ENCODE results near the gene MAP7. TPM values are rescaled to one million over a fixed set of nuclear protein-coding genes. Genes with fewer than 3 reads are reported as not detected.
A peak's percentile ranks its signal among the peaks of the same experiment; 100 is the strongest.

Gene MAP7
- total and polyA plus RNA-seq, 9 of the 15 experiments (the other 6 are each of a cell fraction or from before 2014, with no cell fraction given) = 0.76 to 7.7 (median 3.9) TPM

- no peak for TF ChIP-seq ZBTB40 (IDR thresholded peaks at IDR 0.05)
- TF ChIP-seq ZBTB40 (CRISPR knock-in tag; IDR thresholded peaks at IDR 0.05) = no peak
- TF ChIP-seq ZKSCAN1 (IDR thresholded peaks at IDR 0.05; ENCODE audit: low read depth, low read length) = no peak
- TF ChIP-seq MAFK (IDR thresholded peaks at IDR 0.05; ENCODE audit: low read length) = peak; percentile 93
- TF ChIP-seq PPARD (CRISPR knock-in tag; IDR thresholded peaks at IDR 0.05) = no peak
- TF ChIP-seq ZNF354B (CRISPR knock-in tag; IDR thresholded peaks at IDR 0.05) = no peak
Measured at GRCh38 chr6:136521911-136522310, 28.3 kb downstream of the MAP7 start (continued).
